ENCODE data around the gene DHX15.

The DHX15 gene

DNA sequence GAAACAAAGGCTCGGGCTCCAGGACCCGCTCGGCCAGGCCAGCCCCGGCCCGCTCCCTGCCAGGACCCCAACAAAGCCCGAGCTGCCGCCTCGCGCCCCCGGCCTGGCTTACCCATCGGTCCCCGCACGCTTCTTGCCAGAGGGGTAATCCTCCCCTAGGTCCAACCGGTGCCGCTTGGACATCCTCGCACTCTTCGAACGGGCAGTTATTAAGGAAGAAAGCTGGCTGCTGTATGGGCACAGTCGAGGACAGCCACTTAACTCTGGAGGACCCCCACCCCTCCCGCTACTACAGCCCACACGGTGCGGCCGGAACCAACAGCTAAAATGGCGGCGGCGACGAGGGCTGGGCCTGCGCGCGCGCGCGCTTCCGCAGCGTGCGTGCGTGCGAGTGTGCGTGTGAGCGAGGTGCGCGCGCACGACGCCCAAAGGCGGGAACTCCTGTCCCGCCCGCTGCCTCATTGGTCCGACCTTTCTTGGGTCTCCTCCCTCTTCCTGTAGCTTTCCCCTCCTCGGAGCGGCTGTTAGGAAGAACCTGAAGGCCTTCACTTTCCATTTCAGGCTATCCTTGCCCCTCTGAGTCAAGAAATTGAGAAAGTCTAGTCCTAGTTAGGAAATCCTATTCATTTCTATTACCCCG lies at the start of gene DHX15:
TSS of gene DHX15 (minus strand) at position 344 of the 640 bp plus-strand sequence. CDS start at position 183, 161 bp downstream.
- DNase-seq (ENCODE audit: low read depth in 2 of 3, low spot score in 2 of 3): peak; percentile 79 to 87 (median 79)

DNA sequence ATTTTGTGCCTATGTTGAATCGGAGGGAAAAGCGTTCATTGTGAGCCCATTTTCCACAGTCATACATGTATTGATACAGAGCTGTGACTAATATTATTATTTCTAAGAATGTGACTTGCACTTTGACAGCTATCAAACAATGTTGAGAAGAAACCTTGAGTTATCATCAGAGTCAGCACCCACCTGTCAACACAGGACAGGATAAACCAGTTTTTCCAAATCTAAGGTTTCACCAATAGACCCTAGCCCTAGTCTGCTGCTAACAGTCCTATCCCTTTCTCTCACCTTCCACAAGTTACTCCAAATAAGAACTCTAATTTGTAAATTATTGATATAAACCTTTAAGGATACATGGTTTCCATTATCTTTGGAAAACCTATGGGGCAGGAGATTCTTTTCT lies 47.7 kb upstream of the DHX15 start:
- DNase-seq (ENCODE audit: low read depth in 2 of 3, low spot score in 2 of 3): no peak

DNA sequence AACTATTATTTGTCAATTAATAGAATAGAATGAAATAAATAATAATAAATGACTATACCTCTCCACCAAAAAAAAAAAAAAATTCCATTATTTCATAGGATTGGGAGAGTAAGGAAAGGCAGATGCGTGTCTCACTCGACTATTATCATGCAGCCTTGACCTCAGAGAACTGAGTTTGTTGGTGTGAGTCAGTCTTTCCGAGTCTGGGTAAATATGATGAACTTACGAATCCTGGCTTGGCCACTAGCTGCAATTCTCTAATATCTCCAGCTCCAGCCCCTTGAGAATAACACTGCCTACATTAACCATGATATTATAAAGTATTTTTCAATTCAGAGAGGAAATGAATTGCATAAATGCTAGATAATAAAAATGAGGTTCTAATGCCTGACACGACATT lies 46.6 kb upstream of the DHX15 start:
- DNase-seq (ENCODE audit: low read depth in 2 of 3, low spot score in 2 of 3): no peak

DNA sequence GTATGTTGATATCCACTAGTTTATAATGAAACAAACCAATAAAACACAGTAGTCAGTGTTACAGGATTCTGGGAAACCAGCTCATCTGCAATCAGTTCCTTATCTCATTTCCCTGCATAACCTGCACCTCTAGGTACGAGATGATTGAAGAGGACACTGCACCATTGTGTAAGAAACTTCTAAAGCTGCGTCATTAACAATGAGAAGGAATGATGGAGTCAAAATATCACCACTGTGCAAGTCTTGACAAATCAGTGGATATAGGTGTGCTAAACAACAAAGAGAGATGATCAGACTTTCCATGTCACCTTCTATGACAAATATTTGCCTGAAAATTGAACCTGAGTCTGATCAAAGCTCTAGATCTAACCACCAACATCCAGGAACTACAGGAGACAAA lies 40.7 kb upstream of the DHX15 start:
- no peak for DNase-seq (ENCODE audit: low read depth in 2 of 3, low spot score in 2 of 3)

DNA sequence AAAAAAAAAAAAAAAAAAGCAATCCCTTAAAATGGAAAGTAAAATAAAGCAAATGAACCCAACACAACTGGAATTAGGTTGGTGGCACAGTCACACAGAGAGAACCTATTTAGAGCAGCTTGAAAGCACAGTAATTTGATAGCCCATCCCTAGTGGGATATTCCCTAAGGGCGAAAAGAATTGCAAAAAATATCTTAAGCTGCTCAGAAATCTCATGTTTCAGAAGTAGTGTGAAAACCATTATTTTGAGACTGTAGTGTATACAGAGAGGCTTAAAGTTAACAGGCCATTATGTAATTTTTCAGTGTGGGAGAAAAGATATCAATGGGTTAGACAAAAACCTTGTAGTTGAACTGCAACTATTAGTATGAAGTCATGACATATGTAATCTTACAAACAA lies 40.0 kb upstream of the DHX15 start:
- no peak for DNase-seq (ENCODE audit: low read depth in 2 of 3, low spot score in 2 of 3)

DNA sequence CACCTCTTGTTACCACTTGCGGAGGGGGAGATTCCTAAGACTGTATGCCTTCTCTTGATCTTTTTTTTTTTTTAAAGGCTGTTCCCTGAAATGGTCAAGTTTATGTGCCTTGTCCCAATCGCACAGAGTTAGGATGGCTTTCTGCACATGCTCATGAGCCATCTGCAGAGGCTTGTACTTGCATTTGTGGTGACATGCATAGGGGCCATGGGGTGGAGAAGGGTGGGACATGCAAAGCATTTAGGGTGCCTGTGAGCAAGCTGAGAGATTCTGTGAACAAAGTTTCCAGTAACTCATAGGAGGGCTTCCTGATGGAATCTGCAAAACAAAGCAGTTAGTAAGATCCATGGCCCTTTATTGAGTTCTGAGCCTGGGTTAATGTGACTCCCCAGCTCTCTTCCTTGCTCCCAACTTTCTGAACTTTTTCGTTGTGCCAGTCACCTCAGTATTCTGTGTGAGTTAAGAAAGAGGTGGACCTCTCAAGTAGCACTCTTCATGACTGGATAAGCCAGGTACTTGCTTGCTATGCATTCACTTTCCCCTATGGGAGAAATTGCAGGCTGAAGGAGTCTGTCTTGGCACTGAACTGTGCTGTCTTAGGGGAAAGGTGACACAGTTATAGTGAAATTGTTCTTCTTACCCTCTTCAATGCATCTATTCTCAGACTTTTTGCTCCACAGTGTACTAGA lies 37.9 kb upstream of the DHX15 start:
- no peak for DNase-seq (ENCODE audit: low read depth in 2 of 3, low spot score in 2 of 3)

DNA sequence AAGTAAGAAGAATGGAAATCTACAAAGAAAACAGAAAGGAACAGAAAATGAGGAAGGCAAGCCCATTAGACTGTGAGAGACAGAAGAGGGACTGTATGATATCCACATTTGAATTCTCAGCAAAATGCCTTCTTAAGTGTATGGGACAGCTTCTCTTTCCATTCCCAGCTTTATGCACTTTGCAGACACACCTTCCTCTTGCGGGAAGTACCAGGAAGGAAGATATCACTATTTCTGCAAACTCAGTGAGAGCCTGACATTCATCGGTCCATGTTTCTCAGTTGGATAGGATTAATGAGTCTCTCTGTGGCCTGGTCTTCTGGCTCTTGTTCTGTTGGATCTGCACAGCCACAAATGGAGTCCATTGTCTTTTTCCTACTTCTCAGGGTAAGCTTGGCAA lies 31.6 kb upstream of the DHX15 start:
- DNase-seq (ENCODE audit: low read depth in 2 of 3, low spot score in 2 of 3): no peak

DNA sequence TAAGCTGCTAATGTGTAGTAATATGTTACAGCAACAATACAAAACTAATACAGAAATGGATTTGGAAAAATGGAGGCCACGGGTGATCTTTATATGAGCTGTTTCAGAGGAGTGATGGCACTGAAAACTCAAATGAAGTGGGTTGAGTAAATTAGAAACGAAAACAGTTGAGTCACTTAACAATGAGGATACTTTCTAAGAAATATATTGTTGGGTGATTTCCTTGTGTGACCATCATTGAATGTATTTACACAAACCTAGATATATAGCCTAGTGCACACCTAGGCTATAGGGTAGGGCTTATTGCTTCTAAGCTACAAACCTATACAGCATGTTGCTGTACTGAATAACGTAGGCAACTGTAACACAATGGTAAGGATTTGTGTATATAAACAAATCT lies 30.5 kb upstream of the DHX15 start:
- DNase-seq (ENCODE audit: low read depth in 2 of 3, low spot score in 2 of 3): no peak

DNA sequence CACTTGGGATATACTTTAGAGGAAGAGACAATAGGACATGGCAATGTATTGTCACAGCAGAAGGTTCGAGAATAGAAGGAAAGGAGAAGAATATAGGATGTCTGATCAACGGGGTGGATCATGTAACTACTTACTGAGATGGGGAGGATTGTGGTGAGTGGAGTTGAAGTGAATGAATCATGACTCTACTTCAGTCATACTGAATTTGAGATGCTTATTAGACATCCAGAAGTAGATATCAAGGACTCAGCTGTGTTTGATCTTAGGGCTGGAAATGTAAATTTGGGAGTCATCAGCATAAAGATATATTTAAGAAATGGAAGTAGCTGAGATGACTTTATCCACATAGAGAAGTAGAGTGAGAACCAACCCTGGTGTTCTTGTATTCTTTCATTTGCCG lies 29.1 kb upstream of the DHX15 start:
- DNase-seq (ENCODE audit: low read depth in 2 of 3, low spot score in 2 of 3): no peak

DNA sequence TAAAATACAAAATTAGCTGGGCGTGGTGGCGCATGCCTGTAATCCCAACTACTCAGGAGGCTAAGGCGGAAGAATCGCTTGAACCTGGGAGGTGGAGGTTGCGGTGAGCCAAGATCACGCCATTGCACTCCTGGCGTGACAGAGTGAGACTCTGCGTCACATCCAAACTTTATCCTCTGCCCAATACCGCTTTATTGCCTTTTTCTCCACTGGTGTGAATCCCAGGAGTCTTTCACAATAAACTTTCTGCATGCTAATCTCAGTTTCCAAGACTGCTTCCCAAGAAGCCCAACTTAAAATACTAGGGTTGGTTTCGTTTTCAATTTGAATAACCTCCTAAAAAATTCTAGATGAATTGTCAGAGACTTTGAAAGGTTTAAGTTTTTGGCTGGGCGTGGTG lies 27.2 kb upstream of the DHX15 start:
- DNase-seq (ENCODE audit: low read depth in 2 of 3, low spot score in 2 of 3): no peak

DNA sequence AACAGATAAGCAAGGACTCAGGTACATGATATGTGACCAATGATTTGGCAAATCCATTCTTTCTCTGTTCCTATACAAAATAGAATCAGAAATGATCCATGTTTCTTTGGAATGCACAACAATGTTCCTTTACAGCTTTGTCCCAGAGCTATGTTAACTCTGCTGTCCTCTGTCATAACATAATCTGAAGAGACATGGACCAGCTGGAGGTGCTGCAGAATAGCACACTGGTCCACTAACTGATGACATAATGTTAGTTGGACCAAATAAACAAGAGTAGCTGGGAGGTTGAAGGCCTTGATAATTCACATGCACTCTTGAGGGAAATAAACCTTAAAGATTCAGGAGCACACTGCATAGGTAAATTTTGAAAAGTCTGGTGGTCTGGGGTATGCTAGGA lies 23.0 kb upstream of the DHX15 start:
- DNase-seq (ENCODE audit: low read depth in 2 of 3, low spot score in 2 of 3): no peak

DNA sequence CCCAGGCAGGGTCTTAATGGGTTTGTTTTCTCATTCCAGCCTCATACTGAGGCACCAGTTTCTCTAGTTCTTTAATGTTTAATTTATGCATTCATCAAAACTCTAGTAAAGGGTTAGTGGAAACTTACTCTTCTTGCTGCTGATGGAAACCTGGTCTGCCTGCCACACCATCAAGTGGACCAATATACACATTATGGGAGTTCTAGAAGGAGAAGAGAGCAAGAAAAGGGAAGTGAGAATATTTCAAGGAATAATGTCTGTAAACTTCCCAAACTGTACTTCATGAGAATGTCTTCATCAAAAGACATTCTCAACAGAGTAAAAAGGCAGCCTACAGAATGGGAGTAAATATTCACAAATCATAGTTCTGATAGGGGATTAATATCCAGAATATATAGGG lies 20.9 kb upstream of the DHX15 start:
- no peak for DNase-seq (ENCODE audit: low read depth in 2 of 3, low spot score in 2 of 3)

DNA sequence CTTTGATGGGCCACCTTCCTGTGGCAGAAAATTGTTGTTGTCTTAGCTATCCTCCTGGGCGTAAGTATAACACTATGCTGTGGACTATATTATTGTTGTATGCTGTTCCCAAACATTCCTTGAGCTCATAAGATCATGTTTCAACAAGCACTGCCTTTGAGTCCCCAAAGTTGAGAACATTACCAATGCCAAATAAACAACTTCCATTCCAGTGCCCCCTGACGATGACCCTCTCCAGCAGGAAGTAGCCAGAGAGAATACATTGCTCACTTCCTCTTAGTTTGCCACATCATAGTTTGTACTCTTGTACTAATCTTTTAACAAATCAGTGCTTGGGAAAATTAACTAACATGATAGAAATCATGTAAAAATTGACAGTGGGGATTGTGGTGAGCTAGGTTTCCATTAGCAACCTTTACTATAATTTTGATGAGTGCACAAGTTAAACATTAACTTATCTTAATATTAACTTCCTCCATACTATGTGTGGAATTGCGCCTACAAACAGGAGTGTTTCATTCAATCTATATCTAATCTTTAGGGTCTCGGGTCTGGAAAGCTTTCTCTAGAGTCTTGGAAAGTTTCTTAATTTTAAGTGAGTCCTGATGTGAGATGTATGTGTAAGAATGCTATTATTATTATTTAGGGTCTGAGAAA lies 20.3 kb upstream of the DHX15 start:
- DNase-seq (ENCODE audit: low read depth in 2 of 3, low spot score in 2 of 3): no peak

DNA sequence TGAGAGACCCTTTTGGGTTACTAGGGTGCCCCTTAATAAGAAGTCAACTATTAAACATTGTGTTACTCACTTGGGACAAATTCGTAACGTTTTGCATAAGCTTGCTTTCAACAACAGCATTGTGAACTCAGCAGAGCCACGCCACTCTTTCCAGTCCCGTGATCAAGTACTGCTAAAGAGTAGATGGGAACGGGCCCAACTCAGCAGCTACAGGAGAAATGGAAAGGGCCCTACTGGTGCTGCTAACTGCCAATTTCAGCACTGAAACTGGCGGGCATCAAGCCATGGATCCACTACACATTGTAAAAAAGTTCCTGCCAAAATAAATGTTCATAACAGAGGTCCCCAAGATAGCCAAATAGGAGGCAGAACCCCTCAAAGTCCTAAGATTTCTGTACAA lies 19.0 kb upstream of the DHX15 start:
- DNase-seq (ENCODE audit: low read depth in 2 of 3, low spot score in 2 of 3): no peak

DNA sequence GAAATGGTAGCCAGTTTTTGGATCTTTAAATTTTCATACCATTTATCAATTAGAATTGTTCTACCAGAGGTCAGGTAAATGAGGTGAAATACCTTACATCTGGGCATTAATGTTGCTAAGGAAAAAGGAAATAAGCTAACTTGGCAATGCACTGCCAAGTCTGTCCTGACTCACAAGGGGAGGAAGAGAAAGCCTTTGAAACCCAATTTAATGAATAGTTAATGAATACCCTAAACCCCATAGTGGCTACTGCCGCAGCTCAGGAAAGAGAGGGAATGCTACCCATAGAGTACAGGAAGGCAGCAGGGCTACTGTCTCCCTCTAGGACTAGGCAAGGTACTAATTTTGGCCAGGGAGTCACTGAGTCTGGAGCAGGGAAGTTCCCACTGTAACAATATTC lies 16.8 kb upstream of the DHX15 start:
- DNase-seq (ENCODE audit: low read depth in 2 of 3, low spot score in 2 of 3): no peak

DNA sequence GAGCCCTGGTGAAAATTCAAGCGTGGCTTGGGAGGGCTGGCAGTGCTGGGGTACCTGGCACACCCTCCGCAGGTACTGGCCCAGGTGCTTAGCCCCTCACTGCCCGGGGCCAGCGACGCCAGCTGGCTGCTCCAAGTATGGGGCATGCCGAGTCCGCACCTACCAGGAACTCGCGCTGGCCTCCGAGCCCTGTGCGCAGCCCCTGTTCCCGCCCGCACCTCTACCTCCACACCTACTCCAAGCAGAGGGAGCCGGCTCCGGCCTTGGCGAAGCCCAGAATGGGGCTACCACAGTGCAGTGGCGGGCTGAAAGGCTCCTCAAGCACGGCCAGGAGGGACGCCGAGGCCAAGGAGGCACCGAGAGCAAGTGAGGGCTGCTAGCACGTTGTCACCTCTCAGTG lies 14.9 kb upstream of the DHX15 start:
- DNase-seq (ENCODE audit: low read depth in 2 of 3, low spot score in 2 of 3): no peak

DNA sequence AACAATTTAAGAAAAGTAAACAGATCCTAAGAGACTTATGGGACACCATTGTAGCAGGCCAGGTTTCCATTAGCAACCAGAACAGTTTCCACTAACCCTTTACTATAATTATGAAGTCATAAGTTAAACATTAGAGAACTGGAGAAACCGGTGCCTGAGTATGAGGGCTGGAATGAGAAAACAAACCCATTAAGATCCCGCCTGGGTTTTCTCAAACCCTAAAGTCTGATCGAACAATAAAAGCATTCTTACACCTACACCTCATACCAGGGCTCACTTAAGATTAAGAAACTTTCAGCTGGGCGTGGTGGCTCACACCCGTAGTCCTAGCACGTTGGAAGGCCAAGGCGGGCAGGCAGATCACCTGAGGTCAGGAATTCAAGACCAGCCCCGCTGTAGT lies 13.7 kb upstream of the DHX15 start:
- DNase-seq (ENCODE audit: low read depth in 2 of 3, low spot score in 2 of 3): no peak

DNA sequence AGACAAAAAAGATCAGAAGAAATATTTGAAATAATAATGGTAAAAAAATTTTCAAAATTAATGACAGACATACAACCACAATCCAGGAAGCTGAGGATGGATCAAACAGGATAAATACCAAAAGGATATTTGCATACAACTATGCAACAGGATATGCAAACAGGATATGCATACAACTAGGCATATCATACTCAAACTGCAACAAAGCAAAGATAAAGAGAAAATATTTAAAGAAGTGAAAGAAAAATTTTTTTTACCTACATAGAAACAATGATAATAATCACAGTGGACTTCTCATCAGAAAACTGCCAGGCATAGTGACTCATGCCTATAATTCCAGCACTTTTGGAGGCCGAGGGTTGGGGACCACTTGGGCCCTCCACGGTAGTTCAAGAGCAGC lies 11.3 kb upstream of the DHX15 start:
- no peak for DNase-seq (ENCODE audit: low read depth in 2 of 3, low spot score in 2 of 3)

DNA sequence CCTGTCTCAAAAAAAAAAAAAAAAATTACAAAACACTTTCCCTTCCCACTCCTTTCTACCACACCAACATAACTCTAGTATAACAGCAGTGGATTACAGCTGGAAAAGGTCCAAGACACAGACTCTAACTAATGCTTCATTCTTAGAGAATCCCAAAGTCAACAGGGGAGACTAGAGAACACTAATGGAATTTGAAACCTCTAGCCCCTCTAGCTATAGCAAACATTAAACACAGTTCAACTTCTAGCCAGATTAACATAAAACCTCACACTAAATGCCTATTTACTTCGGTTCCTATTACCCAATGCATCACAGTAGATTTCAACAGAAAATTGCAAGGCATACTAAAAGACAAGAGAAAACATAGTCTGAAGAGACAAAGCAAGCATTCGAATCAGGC lies 10.5 kb upstream of the DHX15 start:
- DNase-seq (ENCODE audit: low read depth in 2 of 3, low spot score in 2 of 3): no peak

DNA sequence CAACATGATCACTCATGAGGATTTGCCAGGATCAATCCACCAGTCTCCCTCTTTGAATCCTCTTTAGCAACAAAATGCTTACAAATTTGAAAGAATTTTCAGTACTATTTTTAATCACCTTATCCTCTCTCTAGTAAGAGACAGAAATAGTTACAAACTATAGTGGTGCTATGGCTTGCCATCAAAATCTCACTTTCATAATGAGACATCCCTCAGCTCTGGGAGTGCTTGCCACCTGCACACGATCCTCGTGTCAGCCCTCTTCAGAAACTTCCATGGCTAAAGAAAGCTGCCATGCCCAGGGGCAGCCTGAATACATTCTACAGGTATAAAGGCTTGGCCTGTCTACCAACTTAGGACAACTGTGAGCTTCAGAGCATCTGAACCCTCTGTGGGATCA lies 5.1 kb upstream of the DHX15 start:
- DNase-seq (ENCODE audit: low read depth in 2 of 3, low spot score in 2 of 3): no peak

DNA sequence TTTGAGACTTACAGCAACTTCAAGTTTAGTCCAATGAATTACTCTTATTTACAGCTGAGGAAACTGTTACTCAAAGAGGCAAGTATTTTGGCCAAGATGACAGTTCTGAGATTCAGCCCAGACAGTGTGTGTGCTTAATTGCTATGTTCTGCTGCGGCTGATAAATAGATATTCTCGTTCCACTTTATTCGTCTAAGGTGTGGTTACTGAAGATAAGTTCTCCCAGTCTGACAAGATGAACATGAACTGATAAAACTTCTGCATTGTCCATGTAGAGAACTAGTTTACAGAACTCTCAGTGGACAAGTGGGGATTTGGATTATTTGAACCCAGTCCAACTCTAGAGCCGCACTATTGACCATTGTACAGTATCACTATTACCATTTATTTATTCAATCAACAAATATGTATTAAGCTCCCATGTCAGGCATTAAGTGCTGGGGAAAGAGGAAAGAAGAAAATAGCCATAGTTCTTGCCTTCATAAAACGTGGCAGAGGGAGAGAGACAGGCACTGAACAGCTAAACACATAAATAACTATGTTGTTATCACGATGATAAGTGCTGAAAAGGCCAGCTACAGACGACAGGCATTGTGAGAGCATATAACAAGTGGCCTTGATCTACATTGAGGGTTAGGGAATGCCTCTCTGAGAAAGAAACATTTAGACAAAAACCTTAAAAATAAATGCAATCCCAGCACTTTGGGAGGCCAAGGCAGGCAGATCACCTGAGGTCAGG lies 4.0 kb upstream of the DHX15 start:
- no peak for DNase-seq (ENCODE audit: low read depth in 2 of 3, low spot score in 2 of 3)

Data from activated CD8-positive, alpha-beta memory T cell treated with anti-CD3 and anti-CD28 coated beads for 48 hours (primary cell).